GM12878 (cell line): ENCODE measurements around the gene KRT14. TPM values are rescaled to one million over a fixed set of nuclear protein-coding genes. Genes with fewer than 3 reads are reported as not detected.

Experiments
- ATAC-seq: fragments of 200-7000 bp; cut with Tn5 transposase; 3 replicates; pipeline ENCODE4 v1.9.1; 2020; ENCODE audit warnings: mild to moderate bottlenecking, moderate library complexity
- BruUV-seq: library from RNA; stranded (reverse); fragments of 400-500 nt; replicated peaks from 2 replicates; lab custom pipeline; 2021; lab: Mats Ljungman, UMichigan
- CTCF ChIA-PET: fragments of 300-600 bp; sonication (Branson Sonifier 250); formaldehyde crosslinking; extraction: SDS; loops from one replicate; lab custom pipeline; 2021; ENCODE audit warnings: inconsistent platforms; lab: Yijun Ruan, JAX
- POLR2A ChIA-PET: fragments of 350-600 bp; formaldehyde crosslinking; extraction: SDS; loops from one replicate; lab custom pipeline; 2021; ENCODE audit warnings: inconsistent platforms; lab: Charles Lee
- RAD21 ChIA-PET: fragments of 300-600 bp; sonication (Branson Sonifier 250); formaldehyde crosslinking; loops from one replicate; lab custom pipeline; 2023; ENCODE audit warnings: antibody characterized with exemption; ENCODE audit not compliant: unreplicated experiment; lab: Charles Lee
- SMC1A ChIA-PET: fragments of 300-600 bp; sonication (Branson Sonifier 250); formaldehyde crosslinking; loops from one replicate; lab custom pipeline; 2023; ENCODE audit not compliant: unreplicated experiment, uncharacterized antibody; lab: Charles Lee
- DNase-seq: peaks from one replicate; pipeline ENCODE4 v3.0.0-alpha.2; 2011; ENCODE audit warnings: low read depth, low spot score
- FAIRE-seq: peaks from 3 replicates; lab custom pipeline; 2011; peaks lifted over from hg19 to GRCh38; lab: Jason Lieb, UNC
- H2AFZ ChIP-seq: 2 replicates; pipeline ENCODE4 v1.6.0; 2011; ENCODE audit warnings: low read depth, low read length, control low read depth; ENCODE audit not compliant: control insufficient read depth
- H3K27ac ChIP-seq: 2 replicates; pipeline ENCODE4 v1.5.1; 2011; ENCODE audit warnings: control low read depth; ENCODE audit not compliant: control insufficient read depth, insufficient read depth
- H3K27me3 ChIP-seq, 2 experiments: replicated peaks in 1 of 2; 2 replicates each; pipeline versions ENCODE4 v1.6.0 to v1.6.1; 2011; ENCODE audit warnings: low read length in 1 of 2; ENCODE audit not compliant: control insufficient read depth in 2 of 2, insufficient read depth in 2 of 2
- H3K36me3 ChIP-seq, 2 experiments: 2 replicates each; pipeline ENCODE4 v1.5.1; 2011; ENCODE audit warnings: low read length in 1 of 2; ENCODE audit not compliant: control insufficient read depth in 2 of 2, insufficient read depth in 2 of 2
- H3K4me1 ChIP-seq: 2 replicates; pipeline ENCODE4 v1.6.1; 2011; ENCODE audit warnings: mild to moderate bottlenecking, low read length, moderate library complexity, mixed read lengths; ENCODE audit not compliant: control insufficient read depth, insufficient read depth
- H3K4me2 ChIP-seq: 2 replicates; pipeline ENCODE4 v1.6.0; 2011; ENCODE audit warnings: control low read depth; ENCODE audit not compliant: control insufficient read depth, insufficient read depth
- H3K4me3 ChIP-seq: fragments of 200-600 bp; sonication (generic); 2 replicates; pipeline ENCODE4 v1.5.1; 2016
- H3K79me2 ChIP-seq: 2 replicates; pipeline ENCODE4 v1.6.0; 2011; ENCODE audit warnings: low read length; ENCODE audit not compliant: control insufficient read depth, insufficient read depth
- H3K9ac ChIP-seq: 2 replicates; pipeline ENCODE4 v1.8.0; 2011; ENCODE audit warnings: low read length, control low read depth, mixed read lengths; ENCODE audit not compliant: control insufficient read depth, insufficient read depth
- H3K9me3 ChIP-seq: replicated peaks from 3 replicates; pipeline ENCODE4 v1.5.1; 2011; ENCODE audit warnings: mild to moderate bottlenecking, low read length; ENCODE audit not compliant: control insufficient read depth, insufficient read depth
- H4K20me1 ChIP-seq: 2 replicates; pipeline ENCODE4 v1.6.0; 2011; ENCODE audit not compliant: control insufficient read depth, insufficient read depth
- CHD1 ChIP-seq: IDR thresholded peaks from 2 replicates; pipeline ENCODE4 v1.6.1; 2012; ENCODE audit warnings: low read depth, low read length, improper control_type of control experiment
- CHD2 ChIP-seq: IDR thresholded peaks from 2 replicates; pipeline ENCODE4 v1.6.1; 2011; ENCODE audit warnings: low read depth, low read length, improper control_type of control experiment, borderline replicate concordance
- IKZF1 ChIP-seq: fragments of 450-650 bp; conservative IDR thresholded peaks from 2 replicates; pipeline ENCODE4 v1.6.1; 2017; ENCODE audit warnings: antibody characterized with exemption, mild to moderate bottlenecking
- KLF5 ChIP-seq: fragments of 450-650 bp; IDR thresholded peaks from 2 replicates; pipeline ENCODE4 v1.6.1; 2014; ENCODE audit warnings: mild to moderate bottlenecking; ENCODE audit not compliant: partially characterized antibody
- RB1 ChIP-seq: fragments of 450-650 bp; formaldehyde crosslinking; IDR thresholded peaks from 2 replicates; pipeline ENCODE4 v1.6.1; 2017; ENCODE audit warnings: mild to moderate bottlenecking, borderline replicate concordance
- YBX1 ChIP-seq: fragments of 450-650 bp; IDR thresholded peaks from 2 replicates; pipeline ENCODE4 v1.6.1; 2016; ENCODE audit warnings: antibody characterized with exemption
- ZNF24 ChIP-seq: fragments of 450-650 bp; IDR thresholded peaks from 2 replicates; pipeline ENCODE4 v1.6.1; 2017; ENCODE audit warnings: antibody characterized with exemption, mild to moderate bottlenecking
- WGBS: methylation state at CpG from one replicate; pipeline ENCODE4 v1.1.6; 2016; ENCODE audit warnings: low lambda C conversion rate; ENCODE audit not compliant: insufficient replicate concordance, insufficient coverage; ENCODE audit errors: missing lambda C conversion rate; 5-methylcytosine and 5-hydroxymethylcytosine counted together
- in situ Hi-C: fragments of 300-500 bp; cut with MboI; formaldehyde crosslinking; loops from 9 replicates; pipeline ENCODE4 v1.14.3; 2018; ENCODE audit warnings: mixed read lengths
- intact Hi-C: fragments of 100-400 bp; cut with micrococcal nuclease; formaldehyde crosslinking; loops from one replicate; pipeline ENCODE4 v1.14.2; 2022; ENCODE audit not compliant: unreplicated experiment
- polyA plus RNA-seq, 11 experiments: library from polyadenylated mRNA; depleted of rRNA in 4 of 11; unstranded in 6 of 11; stranded (reverse) in 5 of 11; fragments of >200 nt; fragmentation: Nextera tagmentation in 4 of 11; fragmentation: Illumina TruSeq in 1 of 11; extraction: Ambion mirVana in 4 of 11; extraction: Trizol in 1 of 11; gene quantifications; 1 replicate in 1 of 11; 2 replicates in 10 of 11; pipeline versions ENCODE4 v1.2.1 to v1.2.3, GENCODE V29; 2011 to 2016; ENCODE audit warnings: inconsistent platforms in 2 of 11, missing spikeins in 2 of 11, low read depth in 1 of 11
- total RNA-seq, 4 experiments: library from RNA; depleted of rRNA in 3 of 4; stranded (reverse); fragments of >200 nt in 3 of 4; fragmentation: Illumina TruSeq in 1 of 4; extraction: Trizol in 1 of 4; gene quantifications; 2 replicates each; pipeline versions ENCODE4 v1.2.1 to v1.2.3, GENCODE V29; 2013 to 2021
- TF ChIP-seq, protein P1 (sequence below), 3 experiments: IDR thresholded peaks in 2 of 3; conservative IDR thresholded peaks in 1 of 3; 2 replicates each; pipeline ENCODE4 v1.5.1; 2011; ENCODE audit warnings: low read depth in 3 of 3, low read length in 3 of 3, mild to moderate bottlenecking in 3 of 3, control low read depth in 2 of 3, moderate library complexity in 2 of 3, inconsistent platforms in 1 of 3, mixed read lengths in 1 of 3; ENCODE audit not compliant: control insufficient read depth in 2 of 3, insufficient read depth in 1 of 3; ENCODE audit errors: extremely low read depth in 1 of 3
- TF ChIP-seq, protein P2 (sequence below): fragments of 450-650 bp; formaldehyde crosslinking; IDR thresholded peaks from 2 replicates; pipeline ENCODE4 v1.4.0; 2022; ENCODE audit warnings: mild to moderate bottlenecking, moderate library complexity

The KRT14 gene
- total and polyA plus RNA-seq, 10 of the 15 experiments (the other 5 are each of a cell fraction or from before 2014, with no cell fraction given) = 1.5 TPM; not detected in 9

DNA sequence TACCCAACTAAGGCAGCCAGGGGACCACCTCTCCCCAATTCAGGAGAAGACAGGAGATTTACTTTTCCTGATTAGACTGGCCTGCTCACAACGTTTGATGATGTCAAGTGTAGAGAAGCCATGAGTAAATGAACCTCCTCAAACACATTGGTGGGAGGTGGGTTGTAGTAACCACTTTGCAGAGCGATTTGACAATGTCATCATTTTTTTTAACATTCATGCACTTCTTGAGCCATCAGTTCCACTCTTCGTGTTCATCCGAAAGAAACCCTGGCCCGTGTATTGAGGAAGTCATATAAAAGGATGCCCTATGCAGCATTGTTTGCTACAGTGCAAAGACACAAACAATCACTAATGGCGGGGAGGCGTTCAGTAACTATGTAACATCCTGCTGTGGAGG is 53.1 kb downstream of the KRT14 start:
- BruUV-seq = no TSS peak
- ChIA-PET CTCF (interaction anchor here (2.5 kb wide), 1 partner anchor 15 kb away, joined by 8 read pairs; no protein-coding TSS in a partner anchor), POLR2A (no interaction called here), RAD21 (no interaction called here), SMC1A (no interaction called here)
- Histone ChIP-seq H3K4me3 (no peak overlapping the region), H4K20me1 (no peaks in the 10 kb centered on the region), H3K79me2 (no peaks in the 10 kb centered on the region), H2AFZ (no peak overlapping the region), H3K9me3 (no peaks in the 10 kb centered on the region), H3K36me3 (no peaks in the 10 kb centered on the region), H3K27me3 (peaks cover 12 to 13% of the 10 kb centered on the region in 2 experiments), H3K4me1 (no peaks in the 10 kb centered on the region), H3K9ac (no peak overlapping the region), H3K27ac (no peak overlapping the region), H3K4me2 (no peak overlapping the region)
- TF ChIP-seq KLF5 (no peak), CHD1 (no peak), CHD2 (no peak), ZNF24 (no peak), YBX1 (no peak), RB1 (no peak), IKZF1 (no peak)
- TF ChIP-seq, protein P1, sequence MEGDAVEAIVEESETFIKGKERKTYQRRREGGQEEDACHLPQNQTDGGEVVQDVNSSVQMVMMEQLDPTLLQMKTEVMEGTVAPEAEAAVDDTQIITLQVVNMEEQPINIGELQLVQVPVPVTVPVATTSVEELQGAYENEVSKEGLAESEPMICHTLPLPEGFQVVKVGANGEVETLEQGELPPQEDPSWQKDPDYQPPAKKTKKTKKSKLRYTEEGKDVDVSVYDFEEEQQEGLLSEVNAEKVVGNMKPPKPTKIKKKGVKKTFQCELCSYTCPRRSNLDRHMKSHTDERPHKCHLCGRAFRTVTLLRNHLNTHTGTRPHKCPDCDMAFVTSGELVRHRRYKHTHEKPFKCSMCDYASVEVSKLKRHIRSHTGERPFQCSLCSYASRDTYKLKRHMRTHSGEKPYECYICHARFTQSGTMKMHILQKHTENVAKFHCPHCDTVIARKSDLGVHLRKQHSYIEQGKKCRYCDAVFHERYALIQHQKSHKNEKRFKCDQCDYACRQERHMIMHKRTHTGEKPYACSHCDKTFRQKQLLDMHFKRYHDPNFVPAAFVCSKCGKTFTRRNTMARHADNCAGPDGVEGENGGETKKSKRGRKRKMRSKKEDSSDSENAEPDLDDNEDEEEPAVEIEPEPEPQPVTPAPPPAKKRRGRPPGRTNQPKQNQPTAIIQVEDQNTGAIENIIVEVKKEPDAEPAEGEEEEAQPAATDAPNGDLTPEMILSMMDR (IDR thresholded peaks at IDR 0.05 in 2 of 3, conservative IDR thresholded peaks at IDR 0.05 in 1 of 3; ENCODE audit: control insufficient read depth in 2 of 3, extremely low read depth in 1 of 3, insufficient read depth in 1 of 3, low read depth in 3 of 3, low read length in 3 of 3) = no peak
- TF ChIP-seq, protein P2, sequence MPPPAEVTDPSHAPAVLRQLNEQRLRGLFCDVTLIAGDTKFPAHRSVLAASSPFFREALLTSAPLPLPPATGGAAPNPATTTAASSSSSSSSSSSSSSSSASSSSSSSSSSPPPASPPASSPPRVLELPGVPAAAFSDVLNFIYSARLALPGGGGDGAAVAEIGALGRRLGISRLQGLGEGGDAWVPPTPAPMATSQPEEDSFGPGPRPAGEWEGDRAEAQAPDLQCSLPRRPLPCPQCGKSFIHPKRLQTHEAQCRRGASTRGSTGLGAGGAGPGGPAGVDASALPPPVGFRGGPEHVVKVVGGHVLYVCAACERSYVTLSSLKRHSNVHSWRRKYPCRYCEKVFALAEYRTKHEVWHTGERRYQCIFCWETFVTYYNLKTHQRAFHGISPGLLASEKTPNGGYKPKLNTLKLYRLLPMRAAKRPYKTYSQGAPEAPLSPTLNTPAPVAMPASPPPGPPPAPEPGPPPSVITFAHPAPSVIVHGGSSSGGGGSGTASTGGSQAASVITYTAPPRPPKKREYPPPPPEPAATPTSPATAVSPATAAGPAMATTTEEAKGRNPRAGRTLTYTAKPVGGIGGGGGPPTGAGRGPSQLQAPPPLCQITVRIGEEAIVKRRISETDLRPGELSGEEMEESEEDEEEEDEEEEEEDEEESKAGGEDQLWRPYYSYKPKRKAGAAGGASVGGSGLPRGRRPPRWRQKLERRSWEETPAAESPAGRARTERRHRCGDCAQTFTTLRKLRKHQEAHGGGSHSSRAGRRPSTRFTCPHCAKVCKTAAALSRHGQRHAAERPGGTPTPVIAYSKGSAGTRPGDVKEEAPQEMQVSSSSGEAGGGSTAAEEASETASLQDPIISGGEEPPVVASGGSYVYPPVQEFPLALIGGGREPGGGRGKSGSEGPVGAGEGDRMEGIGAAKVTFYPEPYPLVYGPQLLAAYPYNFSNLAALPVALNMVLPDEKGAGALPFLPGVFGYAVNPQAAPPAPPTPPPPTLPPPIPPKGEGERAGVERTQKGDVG (CRISPR knock-in tag) = no peak
- WGBS = 24% methylated on average over 7 of the region's 7 CpGs
- in situ Hi-C loops (no loop called here), intact Hi-C loops (no loop called here)
- DNase-seq = no peak
- FAIRE-seq = no peak
- ATAC-seq = no peak
